Ramos (cell line): Measurements from ENCODE around the gene ARHGAP22.

Experiments used
- in situ Hi-C: fragments of 300-500 bp; cut with MboI; formaldehyde crosslinking; loops from one replicate; pipeline ENCODE4 v1.14.3; 2022; ENCODE audit warnings: low sequenced_read_pairs; ENCODE audit not compliant: unreplicated experiment

ARHGAP22 gene

DNA sequence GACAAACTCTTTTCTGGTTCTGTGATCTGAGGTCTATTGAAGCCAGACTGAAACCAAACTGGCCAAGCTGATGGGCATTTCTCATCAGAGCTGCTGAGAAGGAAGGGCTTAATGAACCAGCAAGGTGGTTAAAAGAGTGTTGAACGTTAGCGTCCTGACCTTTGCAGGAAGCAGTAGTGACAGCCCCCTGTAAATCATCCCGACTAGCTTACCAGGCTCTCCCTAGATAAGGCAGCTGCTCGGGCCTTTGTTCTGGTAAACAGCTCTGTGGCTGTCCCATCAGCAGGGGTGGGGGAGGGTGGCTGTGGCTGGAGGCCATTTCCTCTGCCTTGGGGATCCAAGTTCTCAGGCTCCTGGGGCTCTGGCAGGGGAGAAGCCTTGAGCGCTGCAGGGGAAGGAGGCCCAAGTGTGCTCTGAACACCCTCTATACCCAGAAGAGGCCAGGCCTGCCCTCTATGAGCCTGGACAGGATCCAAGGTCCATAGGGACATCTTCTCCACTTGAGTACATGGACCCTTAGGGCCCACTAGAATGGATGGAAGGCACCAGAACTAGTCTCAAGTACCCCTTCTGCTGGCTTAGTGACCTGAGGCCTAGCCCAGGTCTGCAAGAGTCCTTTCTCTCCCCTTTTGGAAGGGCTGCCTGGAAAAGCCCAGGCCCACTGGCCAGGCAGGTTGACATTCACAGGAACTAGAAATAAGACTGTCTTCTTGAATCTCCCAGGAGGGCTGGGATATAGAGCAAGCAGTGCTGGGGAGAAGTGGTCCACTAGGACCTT lies 134.6 kb downstream of the ARHGAP22 start:
- in situ Hi-C loops, result no loop called here

DNA sequence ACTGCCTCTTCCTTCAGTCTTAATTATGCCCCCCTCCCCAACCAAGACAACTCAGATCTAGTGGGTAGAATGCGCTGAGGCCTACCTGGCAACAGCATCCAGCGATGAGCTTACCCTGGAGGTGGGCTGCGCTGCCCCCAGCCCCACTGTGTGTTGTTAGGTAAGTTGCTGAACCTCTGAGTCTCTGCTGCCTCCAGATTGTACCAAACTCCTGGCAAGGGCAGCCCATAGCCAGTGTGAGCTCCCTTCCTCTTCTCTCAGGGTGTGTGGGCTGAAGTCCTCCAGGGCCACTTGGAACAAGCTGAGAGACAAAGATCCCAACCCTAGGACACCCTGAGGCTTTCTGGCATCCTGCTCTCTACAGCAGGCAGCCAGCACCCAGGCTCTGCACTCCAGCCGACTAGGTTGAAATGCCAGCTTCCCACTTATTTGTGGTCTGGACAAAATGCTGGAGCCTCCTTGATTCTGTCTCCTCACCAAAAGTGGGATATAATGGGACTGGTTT lies 135.3 kb downstream of the ARHGAP22 start:
- in situ Hi-C loops, result no loop called here

GRCh38 chr10:48468866-48469511 lies 135.9 kb downstream of the ARHGAP22 start:
- in situ Hi-C loops, result no loop called here

DNA sequence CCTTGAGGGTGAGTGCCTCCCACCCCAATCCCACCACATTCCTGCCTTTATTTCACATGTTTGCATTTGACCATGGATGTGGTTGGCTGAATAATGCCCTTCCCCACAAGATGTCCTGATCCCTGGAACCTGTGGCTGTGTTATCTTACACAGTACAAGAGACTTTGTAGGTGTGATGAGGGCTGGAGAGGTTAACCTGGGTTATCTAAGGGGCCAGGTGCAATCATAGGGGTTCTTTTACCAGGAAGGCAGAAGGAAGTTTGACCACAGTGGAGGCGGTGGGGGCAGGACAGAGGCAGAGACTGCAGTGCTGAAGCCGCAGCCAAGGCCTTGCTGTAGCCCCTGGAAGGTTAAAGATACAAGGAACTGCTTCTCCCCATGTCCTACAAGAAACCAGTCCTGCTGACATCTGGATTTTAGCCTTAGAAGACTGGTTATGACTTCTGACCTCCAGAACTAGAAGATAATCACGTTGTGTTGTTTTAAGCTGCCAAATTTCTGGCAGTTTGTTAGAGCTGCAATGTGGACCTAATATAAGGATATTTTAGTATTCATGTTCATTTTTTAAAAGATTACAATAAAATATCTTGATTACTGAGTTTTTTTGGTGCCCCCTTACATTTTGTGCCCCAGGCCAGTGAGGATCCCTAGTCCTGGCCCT lies 136.6 kb downstream of the ARHGAP22 start:
- in situ Hi-C loops, result no loop called here

- in situ Hi-C loops, result no loop called here
Measured at GRCh38 chr10:48467669-48468068, 137.2 kb downstream of the ARHGAP22 start.

DNA sequence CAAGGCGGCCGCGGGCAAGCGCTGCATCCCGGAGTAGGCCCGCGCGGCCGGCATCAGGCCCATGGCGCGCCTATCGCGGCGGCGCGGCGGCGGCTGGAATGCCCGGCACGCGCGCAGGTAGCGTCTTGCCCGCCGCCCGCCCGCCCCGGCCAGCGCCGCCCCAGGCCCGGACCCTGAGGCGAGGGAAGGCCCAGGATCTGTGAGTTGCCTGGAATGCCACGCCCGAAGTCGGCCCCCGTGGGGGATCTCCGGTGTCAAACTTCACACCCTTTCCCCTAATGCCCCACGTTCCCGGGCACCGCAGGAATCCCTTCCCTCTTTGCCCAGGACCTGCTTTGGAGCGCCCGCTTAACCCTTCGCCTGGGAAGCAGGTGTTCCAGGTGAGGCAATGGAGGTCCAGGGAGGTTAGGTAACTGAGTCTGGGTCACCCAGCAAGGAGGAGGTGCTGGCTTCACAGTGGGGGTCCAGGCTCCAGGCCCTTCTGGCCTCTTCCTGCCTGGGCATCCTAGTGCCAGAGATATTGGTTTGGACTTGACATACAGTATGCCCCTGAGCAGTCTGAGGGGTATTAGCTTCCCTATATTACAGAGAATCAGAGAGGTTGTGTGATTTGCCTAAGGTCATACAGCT lies 138.1 kb downstream of the ARHGAP22 start:
- in situ Hi-C loops, result no loop called here

DNA sequence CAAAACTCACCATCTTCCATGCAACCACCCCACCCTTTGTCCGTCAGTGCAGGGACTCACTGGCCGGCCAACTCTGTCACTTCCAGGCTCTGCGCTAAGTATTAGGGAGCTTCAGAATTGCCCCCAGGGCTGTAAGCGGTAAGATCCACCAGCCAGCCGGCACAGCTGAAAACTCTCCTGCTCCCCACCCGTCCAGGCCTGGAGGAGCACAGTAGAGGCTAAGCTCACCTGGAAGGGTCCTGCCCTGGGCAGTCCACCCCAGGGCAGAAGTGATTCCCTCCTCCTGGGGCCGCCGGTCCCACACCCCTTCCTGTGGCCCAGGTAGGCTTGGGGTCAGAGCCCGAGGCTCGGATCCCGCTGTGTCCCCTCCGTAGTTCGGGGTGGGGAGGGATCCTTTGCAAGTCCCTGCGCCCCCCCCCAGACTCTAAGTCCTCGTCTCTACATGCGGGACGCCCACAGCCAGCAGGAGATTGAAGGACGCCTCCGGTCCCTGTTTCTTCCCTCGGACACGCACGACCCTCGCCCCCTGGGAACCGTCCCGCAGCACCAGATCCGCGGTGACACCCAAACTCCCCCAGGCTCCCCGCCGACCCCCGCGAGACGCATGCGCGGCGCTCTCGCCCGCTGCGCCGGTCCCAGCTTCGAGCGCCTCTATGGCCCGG lies 138.9 kb downstream of the ARHGAP22 start:
- in situ Hi-C loops, result no loop called here

DNA sequence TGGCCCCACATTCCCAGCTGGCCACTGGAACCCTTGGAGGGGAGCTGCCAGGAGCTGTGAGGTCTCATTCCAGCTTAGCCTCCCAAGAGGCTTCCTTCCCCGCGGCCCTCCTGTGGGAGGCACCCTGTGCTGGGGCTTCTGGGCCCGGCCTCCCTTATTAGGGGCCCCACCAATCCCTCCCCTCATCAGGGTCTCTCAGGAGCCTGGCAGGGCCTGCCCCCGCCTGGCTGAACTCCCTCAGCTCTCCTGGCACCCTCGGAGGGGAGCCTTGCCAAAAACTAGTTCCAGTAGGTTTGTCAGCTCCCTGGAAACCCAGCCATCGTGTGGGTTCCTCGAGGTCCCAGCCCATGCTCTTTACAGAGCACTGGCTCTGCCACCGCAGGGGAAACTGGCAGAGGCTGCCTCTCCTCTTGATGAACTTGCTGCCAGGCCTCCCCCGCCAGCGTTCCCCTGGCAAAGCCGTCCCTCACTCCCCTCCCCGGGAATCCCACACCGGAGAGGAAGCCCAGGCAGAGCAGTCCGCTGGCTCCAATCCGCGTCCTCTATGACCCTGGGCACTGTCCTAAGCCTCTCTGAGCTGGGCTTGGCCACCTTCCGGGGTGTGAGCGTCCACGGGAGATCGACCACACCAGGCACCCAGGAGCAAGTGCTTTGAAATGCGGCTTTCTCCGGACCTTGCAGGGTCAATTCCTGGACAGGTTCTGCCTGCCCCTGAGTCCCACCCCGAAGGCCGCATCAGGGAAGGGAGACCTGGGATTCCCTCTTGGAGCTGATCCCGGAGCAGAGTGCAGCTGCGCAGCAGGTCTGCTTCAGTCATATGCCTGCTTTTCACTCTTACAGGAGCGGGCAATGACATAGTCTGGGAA lies 139.8 kb downstream of the ARHGAP22 start:
- in situ Hi-C loops, result no loop called here

DNA sequence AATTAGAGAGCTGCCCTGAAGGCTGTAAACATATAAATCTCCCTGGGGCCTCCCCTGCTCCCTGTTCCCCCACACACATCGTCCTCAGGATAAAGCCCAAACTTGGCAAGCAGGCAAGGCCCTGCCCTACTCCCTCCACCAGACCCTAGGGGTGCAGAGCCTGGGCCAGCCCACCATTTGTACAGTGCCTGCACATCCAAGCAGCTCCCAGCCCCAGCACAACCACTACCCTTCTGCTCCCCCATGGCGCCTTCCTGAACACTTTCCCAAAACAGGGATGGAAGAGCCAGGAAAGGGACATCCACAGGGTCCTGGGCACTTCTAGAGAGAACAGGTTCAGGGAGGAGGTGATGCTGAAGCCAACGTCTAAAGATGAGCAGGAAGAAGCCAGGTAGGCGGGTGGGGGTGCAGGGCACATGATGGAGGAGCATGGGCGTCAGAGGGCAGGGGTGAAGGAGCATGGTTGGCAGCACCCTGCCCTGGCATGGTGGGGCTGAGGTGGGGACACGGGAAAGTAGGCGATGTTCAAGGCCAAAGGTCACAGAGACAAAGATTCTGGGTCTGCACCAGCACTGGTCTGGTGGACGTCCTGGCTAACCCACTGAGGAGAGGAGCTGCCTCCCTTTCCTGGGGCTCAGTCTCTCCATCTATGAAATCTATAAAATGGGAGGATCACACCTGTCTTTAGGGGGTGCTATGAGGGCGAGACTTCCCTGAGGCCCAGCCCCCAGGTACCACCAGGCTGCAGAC lies 140.6 kb downstream of the ARHGAP22 start:
- in situ Hi-C loops, result no loop called here

GRCh38 chr10:48463318-48464003 lies 141.4 kb downstream of the ARHGAP22 start:
- in situ Hi-C loops, result no loop called here

- in situ Hi-C loops, result no loop called here
Measured at GRCh38 chr10:48462482-48463020, 142.3 kb downstream of the ARHGAP22 start.

- in situ Hi-C loops, result no loop called here
Measured at GRCh38 chr10:48461623-48462481, 143.0 kb downstream of the ARHGAP22 start.

DNA sequence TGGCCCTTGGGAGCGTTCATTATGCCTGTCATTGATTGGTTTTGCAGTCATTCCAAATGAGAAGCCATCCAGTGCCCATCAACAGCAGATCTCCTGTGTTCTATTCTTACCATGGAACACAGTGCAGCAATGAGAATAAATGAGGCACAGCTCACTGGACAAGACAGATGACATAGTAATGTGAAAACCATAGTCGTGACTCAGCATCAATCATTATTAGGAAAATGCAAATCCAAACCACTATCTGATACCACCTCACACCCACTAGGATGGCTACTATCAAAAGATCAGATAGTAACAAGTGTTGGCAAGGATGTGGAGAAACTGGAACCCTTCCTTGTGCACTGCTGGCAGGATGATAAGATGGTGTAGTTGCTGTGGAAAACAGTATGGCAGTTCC lies 144.7 kb downstream of the ARHGAP22 start:
- in situ Hi-C loops, result no loop called here

GRCh38 chr10:48459270-48460150 lies 145.4 kb downstream of the ARHGAP22 start:
- in situ Hi-C loops, result no loop called here

- in situ Hi-C loops, result no loop called here
Measured at GRCh38 chr10:48458662-48459048, 146.2 kb downstream of the ARHGAP22 start.
